ENCODE measurements around the gene HMGN4. TPM values are rescaled to one million over a fixed set of nuclear protein-coding genes. Genes with fewer than 3 reads are reported as not detected.

Gene HMGN4
- polyA plus RNA-seq, 1 donor from 2014 or later: 125 TPM

DNA sequence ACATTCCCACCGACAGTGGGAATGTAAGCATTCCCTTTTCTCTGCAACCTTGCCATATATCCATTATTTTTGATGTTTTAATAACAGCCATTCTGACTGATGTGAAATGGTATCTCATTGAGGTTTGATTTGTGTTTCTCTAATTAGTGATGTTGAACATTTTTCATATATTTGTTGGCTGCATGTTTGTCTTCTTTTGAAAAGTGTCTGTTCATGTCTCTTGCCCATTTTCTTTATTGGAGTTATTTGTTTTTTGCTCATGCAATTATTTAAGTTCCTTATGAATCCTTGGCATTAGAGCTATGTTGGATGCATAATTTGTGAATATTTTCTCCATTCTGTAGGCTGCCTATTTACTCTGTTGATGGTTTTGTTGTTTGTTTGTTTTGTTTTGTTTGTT, 40.6 kb downstream of the HMGN4 start:
- no peak overlapping the region for H3K4me3 ChIP-seq (ENCODE audit: low read length)
- H3K9ac ChIP-seq (ENCODE audit: low read length): no peak overlapping the region
- no peak overlapping the region for H3K4me2 ChIP-seq (ENCODE audit: low read length)
- no peaks in the 10 kb centered on the region for H3K36me3 ChIP-seq (ENCODE audit: insufficient read depth, low read length)
- H2AFZ ChIP-seq (ENCODE audit: low read depth, low read length): no peak overlapping the region
- TF ChIP-seq, protein P1, sequence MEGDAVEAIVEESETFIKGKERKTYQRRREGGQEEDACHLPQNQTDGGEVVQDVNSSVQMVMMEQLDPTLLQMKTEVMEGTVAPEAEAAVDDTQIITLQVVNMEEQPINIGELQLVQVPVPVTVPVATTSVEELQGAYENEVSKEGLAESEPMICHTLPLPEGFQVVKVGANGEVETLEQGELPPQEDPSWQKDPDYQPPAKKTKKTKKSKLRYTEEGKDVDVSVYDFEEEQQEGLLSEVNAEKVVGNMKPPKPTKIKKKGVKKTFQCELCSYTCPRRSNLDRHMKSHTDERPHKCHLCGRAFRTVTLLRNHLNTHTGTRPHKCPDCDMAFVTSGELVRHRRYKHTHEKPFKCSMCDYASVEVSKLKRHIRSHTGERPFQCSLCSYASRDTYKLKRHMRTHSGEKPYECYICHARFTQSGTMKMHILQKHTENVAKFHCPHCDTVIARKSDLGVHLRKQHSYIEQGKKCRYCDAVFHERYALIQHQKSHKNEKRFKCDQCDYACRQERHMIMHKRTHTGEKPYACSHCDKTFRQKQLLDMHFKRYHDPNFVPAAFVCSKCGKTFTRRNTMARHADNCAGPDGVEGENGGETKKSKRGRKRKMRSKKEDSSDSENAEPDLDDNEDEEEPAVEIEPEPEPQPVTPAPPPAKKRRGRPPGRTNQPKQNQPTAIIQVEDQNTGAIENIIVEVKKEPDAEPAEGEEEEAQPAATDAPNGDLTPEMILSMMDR (IDR thresholded peaks at IDR 0.05; ENCODE audit: poor library complexity, severe bottlenecking): no peak
- TF ChIP-seq SMC3 (conservative IDR thresholded peaks at IDR 0.05; ENCODE audit: poor library complexity): no peak
- no peak for TF ChIP-seq EZH2 (IDR thresholded peaks at IDR 0.05; ENCODE audit: borderline replicate concordance, insufficient read depth, low read length, poor library complexity, severe bottlenecking)
- no peak for TF ChIP-seq RAD21 (conservative IDR thresholded peaks at IDR 0.05)
- no peak for TF ChIP-seq POLR2AphosphoS5 (IDR thresholded peaks at IDR 0.05)
- TF ChIP-seq, protein P2, sequence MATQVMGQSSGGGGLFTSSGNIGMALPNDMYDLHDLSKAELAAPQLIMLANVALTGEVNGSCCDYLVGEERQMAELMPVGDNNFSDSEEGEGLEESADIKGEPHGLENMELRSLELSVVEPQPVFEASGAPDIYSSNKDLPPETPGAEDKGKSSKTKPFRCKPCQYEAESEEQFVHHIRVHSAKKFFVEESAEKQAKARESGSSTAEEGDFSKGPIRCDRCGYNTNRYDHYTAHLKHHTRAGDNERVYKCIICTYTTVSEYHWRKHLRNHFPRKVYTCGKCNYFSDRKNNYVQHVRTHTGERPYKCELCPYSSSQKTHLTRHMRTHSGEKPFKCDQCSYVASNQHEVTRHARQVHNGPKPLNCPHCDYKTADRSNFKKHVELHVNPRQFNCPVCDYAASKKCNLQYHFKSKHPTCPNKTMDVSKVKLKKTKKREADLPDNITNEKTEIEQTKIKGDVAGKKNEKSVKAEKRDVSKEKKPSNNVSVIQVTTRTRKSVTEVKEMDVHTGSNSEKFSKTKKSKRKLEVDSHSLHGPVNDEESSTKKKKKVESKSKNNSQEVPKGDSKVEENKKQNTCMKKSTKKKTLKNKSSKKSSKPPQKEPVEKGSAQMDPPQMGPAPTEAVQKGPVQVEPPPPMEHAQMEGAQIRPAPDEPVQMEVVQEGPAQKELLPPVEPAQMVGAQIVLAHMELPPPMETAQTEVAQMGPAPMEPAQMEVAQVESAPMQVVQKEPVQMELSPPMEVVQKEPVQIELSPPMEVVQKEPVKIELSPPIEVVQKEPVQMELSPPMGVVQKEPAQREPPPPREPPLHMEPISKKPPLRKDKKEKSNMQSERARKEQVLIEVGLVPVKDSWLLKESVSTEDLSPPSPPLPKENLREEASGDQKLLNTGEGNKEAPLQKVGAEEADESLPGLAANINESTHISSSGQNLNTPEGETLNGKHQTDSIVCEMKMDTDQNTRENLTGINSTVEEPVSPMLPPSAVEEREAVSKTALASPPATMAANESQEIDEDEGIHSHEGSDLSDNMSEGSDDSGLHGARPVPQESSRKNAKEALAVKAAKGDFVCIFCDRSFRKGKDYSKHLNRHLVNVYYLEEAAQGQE (IDR thresholded peaks at IDR 0.05; ENCODE audit: borderline replicate concordance): no peak
- TF ChIP-seq EP300 (conservative IDR thresholded peaks at IDR 0.05; ENCODE audit: poor library complexity, severe bottlenecking): no peak
- H3K9me3 ChIP-seq (ENCODE audit: low read length): peaks cover 10% of the 10 kb centered on the region
- H3K27me3 ChIP-seq (ENCODE audit: insufficient read depth, low read depth, low read length): peaks cover 55% of the 10 kb centered on the region
- no peak overlapping the region for H3K27ac ChIP-seq (ENCODE audit: low read length)
- no peaks in the 10 kb centered on the region for H3K9me2 ChIP-seq (ENCODE audit: insufficient read depth, low read length)
- H4K20me1 ChIP-seq (ENCODE audit: insufficient read depth): no peaks in the 10 kb centered on the region
- no peaks in the 10 kb centered on the region for H3F3A ChIP-seq (ENCODE audit: insufficient read depth, low read length, poor library complexity, severe bottlenecking)
- no peaks in the 10 kb centered on the region for H3K79me2 ChIP-seq (replicated peaks; ENCODE audit: insufficient read depth, low read length)

DNA sequence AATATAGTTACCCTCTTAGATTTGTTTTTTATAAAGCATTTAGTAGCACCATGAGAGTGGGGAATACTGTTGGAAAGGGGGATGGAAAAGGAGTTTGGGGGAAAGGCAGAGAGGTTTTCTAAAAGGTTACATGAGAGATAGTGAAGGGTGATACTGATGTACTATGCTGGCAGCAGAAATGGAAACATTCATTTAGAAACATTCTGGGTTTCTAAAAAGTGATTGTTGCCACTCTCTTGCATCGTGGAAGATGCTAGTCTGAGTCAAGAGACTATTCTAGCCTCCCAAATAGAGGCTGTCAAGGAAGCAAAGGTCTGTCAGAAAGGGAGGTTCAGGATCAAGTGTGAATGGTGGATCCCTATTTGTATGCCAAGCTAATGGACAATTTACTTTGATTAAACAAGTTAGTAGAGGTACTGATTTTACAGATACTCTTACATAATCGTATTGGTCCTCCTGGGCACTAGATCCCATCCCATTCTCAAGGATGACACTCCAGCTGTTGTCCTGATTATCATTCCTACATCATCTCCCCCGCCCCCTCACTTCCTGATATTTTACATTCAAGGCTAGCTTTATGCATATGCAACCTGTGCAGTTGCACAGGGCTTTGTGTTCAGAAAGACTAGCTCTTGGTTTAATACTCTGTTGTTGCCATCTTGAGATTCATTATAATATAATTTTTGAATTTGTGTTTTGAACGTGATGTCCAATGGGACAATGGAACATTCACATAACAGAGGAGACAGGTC, 43.2 kb downstream of the HMGN4 start:
- no peaks in the 10 kb centered on the region for H3K9me2 ChIP-seq (ENCODE audit: insufficient read depth, low read length)
- H3K9me3 ChIP-seq (ENCODE audit: low read length): peaks cover 10% of the 10 kb centered on the region
- H3K27ac ChIP-seq (ENCODE audit: low read length): no peak overlapping the region
- no peak overlapping the region for H3K9ac ChIP-seq (ENCODE audit: low read length)
- H3K36me3 ChIP-seq (ENCODE audit: insufficient read depth, low read length): no peaks in the 10 kb centered on the region
- H3K4me3 ChIP-seq (ENCODE audit: low read length): no peak overlapping the region
- H3K4me2 ChIP-seq (ENCODE audit: low read length): no peak overlapping the region
- H3K27me3 ChIP-seq (ENCODE audit: insufficient read depth, low read depth, low read length): peaks cover 52% of the 10 kb centered on the region
- no peaks in the 10 kb centered on the region for H4K20me1 ChIP-seq (ENCODE audit: insufficient read depth)
- no peaks in the 10 kb centered on the region for H3F3A ChIP-seq (ENCODE audit: insufficient read depth, low read length, poor library complexity, severe bottlenecking)
- no peak overlapping the region for H2AFZ ChIP-seq (ENCODE audit: low read depth, low read length)
- no peak for TF ChIP-seq EP300 (conservative IDR thresholded peaks at IDR 0.05; ENCODE audit: poor library complexity, severe bottlenecking)
- TF ChIP-seq RAD21 (conservative IDR thresholded peaks at IDR 0.05): no peak
- no peak for TF ChIP-seq SMC3 (conservative IDR thresholded peaks at IDR 0.05; ENCODE audit: poor library complexity)
- TF ChIP-seq EZH2 (IDR thresholded peaks at IDR 0.05; ENCODE audit: borderline replicate concordance, insufficient read depth, low read length, poor library complexity, severe bottlenecking): no peak
- TF ChIP-seq MXI1 (conservative IDR thresholded peaks at IDR 0.05; ENCODE audit: poor library complexity, severe bottlenecking): no peak
- no peak for TF ChIP-seq TAF1 (IDR thresholded peaks at IDR 0.05; ENCODE audit: low read depth)
- TF ChIP-seq, protein P1 (IDR thresholded peaks at IDR 0.05; ENCODE audit: poor library complexity, severe bottlenecking): no peak
- TF ChIP-seq, protein P2 (IDR thresholded peaks at IDR 0.05; ENCODE audit: borderline replicate concordance): no peak
- TF ChIP-seq POLR2AphosphoS5 (IDR thresholded peaks at IDR 0.05): no peak
- no peaks in the 10 kb centered on the region for H3K79me2 ChIP-seq (replicated peaks; ENCODE audit: insufficient read depth, low read length)

Measured in neural cell (in vitro differentiated cells).